Measurements from ENCODE around the gene POLR3H. TPM values are rescaled to one million over a fixed set of nuclear protein-coding genes. Genes with fewer than 3 reads are reported as not detected.

Gene POLR3H
- total RNA-seq, 2 donors from 2014 or later, result 11.4 to 12.0 TPM

DNA sequence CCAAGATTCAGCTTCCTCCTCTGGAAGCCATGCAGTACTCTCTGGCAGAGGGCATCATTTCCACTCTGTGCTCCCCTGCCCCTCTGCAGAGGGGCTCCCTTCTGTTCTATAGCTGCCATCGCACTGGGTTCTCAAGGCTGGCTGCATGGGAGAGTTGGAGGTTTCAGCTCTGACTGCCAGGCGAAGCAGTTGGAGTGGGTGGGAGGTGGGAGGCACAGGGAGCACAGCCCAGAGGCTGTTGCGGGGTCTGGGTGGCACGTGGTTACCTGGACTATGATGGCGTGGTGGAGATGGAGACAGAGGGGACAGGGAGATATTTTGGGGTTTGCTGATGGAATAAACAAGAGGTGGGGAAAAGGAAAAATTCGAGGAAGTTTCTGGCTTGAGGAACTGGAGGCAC is 40.6 kb upstream of the POLR3H start:
- H3K36me3 ChIP-seq, result no peaks in the 10 kb centered on the region
- TF ChIP-seq CTCF (IDR thresholded peaks at IDR 0.05), result no peak
- no peak for DNase-seq (ENCODE audit: low spot score)
- H3K4me1 ChIP-seq, result peaks cover 0 to 21% of the 10 kb centered on the region in 2 donors
- no peak overlapping the region for H3K4me3 ChIP-seq
- H3K27ac ChIP-seq, result no peak overlapping the region
- H3K27me3 ChIP-seq, result no peaks in the 10 kb centered on the region
- no peaks in the 10 kb centered on the region for H3K9me3 ChIP-seq

- no peak for DNase-seq (ENCODE audit: low spot score)
- Histone ChIP-seq H3K27ac (peak overlapping the region in 1 of 2 donors; percentile 49), H3K4me1 (peaks cover 0 to 20% of the 10 kb centered on the region in 2 donors), H3K27me3 (no peaks in the 10 kb centered on the region), H3K9me3 (no peaks in the 10 kb centered on the region), H3K36me3 (no peaks in the 10 kb centered on the region), H3K4me3 (no peak overlapping the region)
- no peak for TF ChIP-seq CTCF (IDR thresholded peaks at IDR 0.05)
Measured at GRCh38 chr22:41582694-41583093, 38.4 kb upstream of the POLR3H start.

DNA sequence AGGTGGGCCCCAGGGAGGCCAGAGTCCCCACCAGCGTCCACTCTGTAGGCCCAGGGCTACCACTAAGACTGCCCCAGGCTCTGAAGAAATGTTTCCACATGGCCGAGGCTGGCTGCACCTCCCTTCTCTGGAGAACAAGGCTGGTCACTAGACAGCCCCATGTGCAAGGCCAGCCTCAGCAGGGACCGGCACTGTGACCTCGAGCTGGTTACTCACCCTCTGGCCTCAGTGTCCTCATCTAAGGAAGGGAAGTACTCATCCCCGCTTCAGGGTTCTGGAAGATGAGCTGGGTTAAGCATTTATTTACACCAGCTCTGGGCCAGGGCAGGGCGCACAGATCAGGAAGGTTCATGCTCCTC is 35.7 kb upstream of the POLR3H start:
- Histone ChIP-seq H3K4me1 (peaks cover 0 to 34% of the 10 kb centered on the region in 2 donors), H3K27me3 (no peaks in the 10 kb centered on the region), H3K4me3 (no peak overlapping the region), H3K27ac (no peak overlapping the region), H3K9me3 (no peaks in the 10 kb centered on the region), H3K36me3 (peaks cover 7% of the 10 kb centered on the region)
- TF ChIP-seq CTCF (IDR thresholded peaks at IDR 0.05), result no peak
- no peak for DNase-seq (ENCODE audit: low spot score)

DNA sequence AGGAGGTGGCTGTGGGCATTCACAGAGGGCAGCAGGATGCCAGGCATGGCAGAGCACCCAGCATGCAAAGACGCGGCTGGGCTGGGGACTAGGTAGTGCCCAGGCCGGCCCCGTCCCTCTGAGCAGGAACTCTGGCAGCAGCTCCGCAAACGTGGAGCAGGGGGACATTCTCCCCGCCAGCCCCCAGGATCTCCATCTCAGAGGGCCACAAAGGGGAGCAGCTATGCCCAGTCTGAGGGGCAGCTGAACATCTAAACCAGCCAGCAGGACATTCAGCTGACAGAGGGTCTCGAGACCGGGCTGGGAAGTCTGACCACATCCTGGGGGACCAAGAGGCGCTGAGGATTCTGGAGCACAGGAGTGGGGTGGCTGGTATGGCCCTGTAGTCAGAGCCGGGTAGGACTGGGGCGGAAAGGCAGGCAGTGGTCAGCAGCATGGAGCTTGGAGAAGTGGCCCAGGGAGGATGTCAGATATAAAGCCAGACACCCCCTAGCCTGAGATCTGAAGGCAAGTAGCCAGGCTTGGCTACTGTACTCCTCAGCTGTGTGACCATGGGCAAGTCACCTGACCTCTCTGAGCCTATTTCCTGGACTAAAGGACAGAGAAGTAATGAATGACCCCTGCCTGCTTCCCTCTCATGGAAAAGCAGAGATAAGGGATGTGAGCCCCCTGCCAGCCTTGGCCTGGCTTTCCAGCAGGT is 35.2 kb upstream of the POLR3H start:
- peaks cover 0 to 39% of the 10 kb centered on the region in 2 donors for H3K4me1 ChIP-seq
- H3K4me3 ChIP-seq, result no peak overlapping the region
- H3K36me3 ChIP-seq, result peaks cover 7% of the 10 kb centered on the region
- peak overlapping the region in 1 of 2 donors; percentile 81 for H3K27ac ChIP-seq
- no peak for DNase-seq (ENCODE audit: low spot score)
- H3K9me3 ChIP-seq, result no peaks in the 10 kb centered on the region
- no peak for TF ChIP-seq CTCF (IDR thresholded peaks at IDR 0.05)
- no peaks in the 10 kb centered on the region for H3K27me3 ChIP-seq

GRCh38 chr22:41578818-41579217 is 34.5 kb upstream of the POLR3H start:
- Histone ChIP-seq H3K27ac (peak overlapping the region in 1 of 2 donors; percentile 81), H3K27me3 (no peaks in the 10 kb centered on the region), H3K4me1 (peaks cover 0 to 40% of the 10 kb centered on the region in 2 donors), H3K36me3 (peaks cover 8% of the 10 kb centered on the region), H3K4me3 (no peak overlapping the region), H3K9me3 (no peaks in the 10 kb centered on the region)
- no peak for DNase-seq (ENCODE audit: low spot score)
- no peak for TF ChIP-seq CTCF (IDR thresholded peaks at IDR 0.05)

DNA sequence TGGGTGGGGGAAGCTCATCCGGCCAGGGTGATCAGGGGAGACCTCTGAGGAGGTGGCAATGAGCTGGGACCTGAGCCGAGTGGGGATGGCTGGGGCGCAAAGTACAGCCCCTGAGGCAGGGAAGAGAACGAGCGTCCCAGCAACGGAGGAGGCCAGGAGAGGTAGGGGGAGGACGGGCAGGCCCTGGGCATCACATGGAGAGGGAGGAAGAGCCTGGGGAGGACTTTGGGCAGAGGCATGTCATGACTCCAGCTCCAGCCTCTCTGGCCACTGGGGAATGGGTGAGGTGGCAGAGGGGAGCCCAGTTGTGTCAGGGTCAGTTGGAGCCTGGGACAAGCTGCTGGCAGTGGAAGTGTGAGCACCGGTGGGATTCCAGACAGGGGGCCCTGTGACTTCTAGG is 33.8 kb upstream of the POLR3H start:
- H3K4me1 ChIP-seq, result peaks cover 0 to 40% of the 10 kb centered on the region in 2 donors

More for the DNA sequence above, 33.8 kb upstream of the POLR3H start:
- Histone ChIP-seq H3K27me3 (no peaks in the 10 kb centered on the region), H3K9me3 (no peaks in the 10 kb centered on the region), H3K27ac (peak overlapping the region in 1 of 2 donors; percentile 81), H3K36me3 (peaks cover 14% of the 10 kb centered on the region), H3K4me3 (no peak overlapping the region)
- TF ChIP-seq CTCF (IDR thresholded peaks at IDR 0.05), result no peak
- no peak for DNase-seq (ENCODE audit: low spot score)
